Activated naive CD4-positive, alpha-beta T cell treated with anti-CD3 and anti-CD28 coated beads, Interleukin-2, amount 10 ng/mL, durations not matched to agents 7 days and 5 days (primary cell): ENCODE data around the gene UGT1A6.

ENCODE experiments used
- CTCF ChIA-PET: fragments of 350-600 bp; sonication (Branson Sonifier 250); formaldehyde crosslinking; loops from one replicate; lab custom pipeline; 2021; ENCODE audit warnings: antibody characterized with exemption; lab: Charles Lee
- DNase-seq: peaks from one replicate; pipeline ENCODE4 v3.0.0-alpha.2; 2020
- H3K27ac Mint-ChIP-seq: one replicate; pipeline ENCODE4 v1.8.0; 2021; ENCODE audit warnings: mild to moderate bottlenecking, moderate library complexity, mixed read lengths
- H3K27me3 Mint-ChIP-seq: one replicate; pipeline ENCODE4 v1.8.0; 2021; ENCODE audit warnings: mild to moderate bottlenecking, mixed read lengths
- H3K36me3 Mint-ChIP-seq: one replicate; pipeline ENCODE4 v1.8.0; 2021; ENCODE audit warnings: mixed read lengths
- H3K4me1 Mint-ChIP-seq: one replicate; pipeline ENCODE4 v1.8.0; 2021; ENCODE audit warnings: mixed read lengths
- H3K4me3 Mint-ChIP-seq: one replicate; pipeline ENCODE4 v1.8.0; 2021; ENCODE audit warnings: mild to moderate bottlenecking, moderate library complexity, mixed read lengths
- H3K9me3 Mint-ChIP-seq: one replicate; pipeline ENCODE4 v1.8.0; 2021; ENCODE audit warnings: mixed read lengths

UGT1A6 gene

GRCh38 chr2:233779722-233780121 is 87.0 kb downstream of the UGT1A6 start:
- no peaks in the 10 kb centered on the region for H3K4me1 Mint-ChIP-seq
- no peak overlapping the region for H3K27ac Mint-ChIP-seq
- CTCF ChIA-PET, result no interaction called here
- peaks cover 4% of the 10 kb centered on the region for H3K9me3 Mint-ChIP-seq
- H3K36me3 Mint-ChIP-seq, result no peaks in the 10 kb centered on the region
- DNase-seq, result no peak
- no peak overlapping the region for H3K4me3 Mint-ChIP-seq
- H3K27me3 Mint-ChIP-seq, result peaks cover 4% of the 10 kb centered on the region

GRCh38 chr2:233780771-233781170 is 88.1 kb downstream of the UGT1A6 start:
- Mint-ChIP-seq H3K4me3 (no peak overlapping the region), H3K4me1 (no peaks in the 10 kb centered on the region), H3K27ac (no peak overlapping the region), H3K9me3 (peaks cover 4% of the 10 kb centered on the region), H3K27me3 (no peaks in the 10 kb centered on the region), H3K36me3 (no peaks in the 10 kb centered on the region)
- CTCF ChIA-PET, result interaction anchor here (0.6 kb wide), 1 partner anchor 1066 kb away, joined by 4 read pairs; no protein-coding TSS in a partner anchor
- DNase-seq, result no peak

- no peaks in the 10 kb centered on the region for H3K36me3 Mint-ChIP-seq
- CTCF ChIA-PET, result no interaction called here
- H3K4me1 Mint-ChIP-seq, result no peaks in the 10 kb centered on the region
- no peak overlapping the region for H3K4me3 Mint-ChIP-seq
- no peaks in the 10 kb centered on the region for H3K9me3 Mint-ChIP-seq
- DNase-seq, result no peak
- H3K27ac Mint-ChIP-seq, result no peak overlapping the region
- no peaks in the 10 kb centered on the region for H3K27me3 Mint-ChIP-seq
These were observed 96.9 kb downstream of the UGT1A6 start for GRCh38 chr2:233789554-233789953.

GRCh38 chr2:233791151-233791882 is 98.6 kb downstream of the UGT1A6 start:
- CTCF ChIA-PET, result no interaction called here
- no peaks in the 10 kb centered on the region for H3K4me1 Mint-ChIP-seq

GRCh38 chr2:233791883-233792329 is 99.2 kb downstream of the UGT1A6 start:
- no peaks in the 10 kb centered on the region for H3K27me3 Mint-ChIP-seq
- DNase-seq, result no peak
- H3K4me3 Mint-ChIP-seq, result no peak overlapping the region
- CTCF ChIA-PET, result no interaction called here
- H3K9me3 Mint-ChIP-seq, result no peaks in the 10 kb centered on the region
- no peak overlapping the region for H3K27ac Mint-ChIP-seq
- no peaks in the 10 kb centered on the region for H3K36me3 Mint-ChIP-seq
- no peaks in the 10 kb centered on the region for H3K4me1 Mint-ChIP-seq

More at GRCh38 chr2:233791151-233791882, 98.6 kb downstream of the UGT1A6 start:
- no peak for DNase-seq
- Mint-ChIP-seq H3K4me3 (no peak overlapping the region), H3K9me3 (no peaks in the 10 kb centered on the region), H3K27ac (no peak overlapping the region), H3K27me3 (no peaks in the 10 kb centered on the region), H3K36me3 (no peaks in the 10 kb centered on the region)

- Mint-ChIP-seq H3K27ac (no peak overlapping the region), H3K4me1 (no peaks in the 10 kb centered on the region), H3K9me3 (no peaks in the 10 kb centered on the region), H3K27me3 (no peaks in the 10 kb centered on the region), H3K36me3 (no peaks in the 10 kb centered on the region), H3K4me3 (no peak overlapping the region)
- no peak for DNase-seq
- CTCF ChIA-PET, result no interaction called here
These were observed 100.0 kb downstream of the UGT1A6 start for GRCh38 chr2:233792720-233793119.

- Mint-ChIP-seq H3K4me3 (no peak overlapping the region), H3K9me3 (no peaks in the 10 kb centered on the region), H3K27ac (no peak overlapping the region), H3K27me3 (peaks cover 1% of the 10 kb centered on the region), H3K4me1 (no peaks in the 10 kb centered on the region), H3K36me3 (no peaks in the 10 kb centered on the region)
- no peak for DNase-seq
- CTCF ChIA-PET, result no interaction called here
These were observed 100.9 kb downstream of the UGT1A6 start for GRCh38 chr2:233793465-233794127.

GRCh38 chr2:233794128-233794658 is 101.5 kb downstream of the UGT1A6 start:
- no peak for DNase-seq
- Mint-ChIP-seq H3K27ac (no peak overlapping the region), H3K4me3 (no peak overlapping the region), H3K9me3 (no peaks in the 10 kb centered on the region), H3K36me3 (no peaks in the 10 kb centered on the region), H3K27me3 (peaks cover 6% of the 10 kb centered on the region), H3K4me1 (no peaks in the 10 kb centered on the region)
- CTCF ChIA-PET, result no interaction called here

GRCh38 chr2:233795735-233796171 is 103.1 kb downstream of the UGT1A6 start:
- H3K27me3 Mint-ChIP-seq, result peaks cover 6% of the 10 kb centered on the region
- H3K4me3 Mint-ChIP-seq, result no peak overlapping the region
- CTCF ChIA-PET, result no interaction called here
- no peak overlapping the region for H3K27ac Mint-ChIP-seq
- H3K36me3 Mint-ChIP-seq, result no peaks in the 10 kb centered on the region
- H3K4me1 Mint-ChIP-seq, result no peaks in the 10 kb centered on the region
- no peaks in the 10 kb centered on the region for H3K9me3 Mint-ChIP-seq
- DNase-seq, result no peak

- no peaks in the 10 kb centered on the region for H3K36me3 Mint-ChIP-seq
- CTCF ChIA-PET, result no interaction called here
- peaks cover 6% of the 10 kb centered on the region for H3K27me3 Mint-ChIP-seq
- H3K4me3 Mint-ChIP-seq, result no peak overlapping the region
- no peak for DNase-seq
- H3K4me1 Mint-ChIP-seq, result no peaks in the 10 kb centered on the region
- no peaks in the 10 kb centered on the region for H3K9me3 Mint-ChIP-seq
- H3K27ac Mint-ChIP-seq, result no peak overlapping the region
These were observed 103.6 kb downstream of the UGT1A6 start for GRCh38 chr2:233796254-233796653.

GRCh38 chr2:233798335-233799086 is 105.8 kb downstream of the UGT1A6 start:
- peaks cover 15% of the 10 kb centered on the region for H3K27me3 Mint-ChIP-seq
- H3K4me3 Mint-ChIP-seq, result no peak overlapping the region
- H3K36me3 Mint-ChIP-seq, result no peaks in the 10 kb centered on the region
- H3K27ac Mint-ChIP-seq, result no peak overlapping the region
- CTCF ChIA-PET, result no interaction called here
- no peaks in the 10 kb centered on the region for H3K4me1 Mint-ChIP-seq
- DNase-seq, result no peak
- no peaks in the 10 kb centered on the region for H3K9me3 Mint-ChIP-seq

- DNase-seq, result peak; percentile 9
- no peak overlapping the region for H3K27ac Mint-ChIP-seq
- no peaks in the 10 kb centered on the region for H3K4me1 Mint-ChIP-seq
- H3K9me3 Mint-ChIP-seq, result no peaks in the 10 kb centered on the region
- H3K27me3 Mint-ChIP-seq, result peaks cover 21% of the 10 kb centered on the region
- no peaks in the 10 kb centered on the region for H3K36me3 Mint-ChIP-seq
- CTCF ChIA-PET, result no interaction called here
- no peak overlapping the region for H3K4me3 Mint-ChIP-seq
These were observed 106.5 kb downstream of the UGT1A6 start for GRCh38 chr2:233799087-233799665.

GRCh38 chr2:233799716-233800115 is 107.0 kb downstream of the UGT1A6 start:
- peaks cover 27% of the 10 kb centered on the region for H3K27me3 Mint-ChIP-seq
- no peak overlapping the region for H3K27ac Mint-ChIP-seq
- H3K9me3 Mint-ChIP-seq, result no peaks in the 10 kb centered on the region
- no peak overlapping the region for H3K4me3 Mint-ChIP-seq
- no peaks in the 10 kb centered on the region for H3K4me1 Mint-ChIP-seq
- CTCF ChIA-PET, result no interaction called here
- no peaks in the 10 kb centered on the region for H3K36me3 Mint-ChIP-seq
- peak; percentile 2 for DNase-seq

GRCh38 chr2:233800208-233800607 is 107.5 kb downstream of the UGT1A6 start:
- no peaks in the 10 kb centered on the region for H3K9me3 Mint-ChIP-seq
- no peaks in the 10 kb centered on the region for H3K36me3 Mint-ChIP-seq
- no peak overlapping the region for H3K27ac Mint-ChIP-seq
- H3K4me1 Mint-ChIP-seq, result no peaks in the 10 kb centered on the region
- H3K4me3 Mint-ChIP-seq, result no peak overlapping the region
- peaks cover 32% of the 10 kb centered on the region for H3K27me3 Mint-ChIP-seq
- CTCF ChIA-PET, result no interaction called here
- peak; percentile 2 for DNase-seq
